GM12892 (cell line): ENCODE measurements around the gene OSBPL5.

Experiments
- POLR2A ChIP-seq: IDR thresholded peaks from 2 replicates; pipeline ENCODE4 v1.6.1; 2011; ENCODE audit warnings: low read depth, low read length, control low read depth
- POLR2AphosphoS5 ChIP-seq: IDR thresholded peaks from 2 replicates; pipeline ENCODE4 v1.6.1; 2011; ENCODE audit warnings: low read depth, low read length, control low read depth
- TAF1 ChIP-seq: IDR thresholded peaks from 2 replicates; pipeline ENCODE4 v1.6.1; 2011; ENCODE audit warnings: low read depth, mild to moderate bottlenecking, control low read depth, low read length, borderline replicate concordance

GRCh38 chr11:3105791-3106735 lies 59.0 kb downstream of the OSBPL5 start:
- no peak for TF ChIP-seq POLR2A
- TF ChIP-seq TAF1 = no peak
- TF ChIP-seq POLR2AphosphoS5 = no peak
